HG03520 (cell line): Measurements from ENCODE around the gene RC3H2.
"Not testable (repeated sequence)": the region's sequence is repeated elsewhere in the genome, so short reads cannot be mapped to it uniquely, and the experiment has no call there.

ENCODE experiments used
- ATAC-seq: cut with Tn5 transposase; IDR thresholded peaks from one replicate; pipeline ENCODE4 v1.9.1; 2021; ENCODE audit warnings: mild to moderate bottlenecking, moderate library complexity; ENCODE audit not compliant: unreplicated experiment

Gene RC3H2

GRCh38 chr9:122929796-122930354, 24.7 kb upstream of the RC3H2 start:
- ATAC-seq = no peak

GRCh38 chr9:122923947-122924346, 18.8 kb upstream of the RC3H2 start:
- ATAC-seq = no peak

GRCh38 chr9:122922713-122923112, 17.6 kb upstream of the RC3H2 start:
- no peak for ATAC-seq

- ATAC-seq = no peak
Observed at GRCh38 chr9:122918310-122918709, 13.2 kb upstream of the RC3H2 start.

GRCh38 chr9:122912964-122913673, 8.0 kb upstream of the RC3H2 start, which contains the start of gene ZBTB6:
Gene ZBTB6 (minus strand): TSS chr9:122913323. CDS start chr9:122912072, 1,251 bp downstream.
- ATAC-seq = peak; percentile 98

- no peak for ATAC-seq
Observed at GRCh38 chr9:122912671-122912963, 7.5 kb upstream of the RC3H2 start.

- not testable (repeated sequence) for ATAC-seq
Observed at GRCh38 chr9:122906122-122906521, 963 bp upstream of the RC3H2 start.

- ATAC-seq = peak; percentile 7
Observed at GRCh38 chr9:122904466-122904822, 715 bp downstream of the RC3H2 start.

GRCh38 chr9:122900791-122901190, 4.4 kb downstream of the RC3H2 start:
- ATAC-seq = no peak

- no peak for ATAC-seq
Observed at GRCh38 chr9:122897969-122898368, 7.2 kb downstream of the RC3H2 start.

- no peak for ATAC-seq
Observed at GRCh38 chr9:122888480-122888879, 16.7 kb downstream of the RC3H2 start.

- no peak for ATAC-seq
Observed at GRCh38 chr9:122883125-122883524, 22.0 kb downstream of the RC3H2 start.

GRCh38 chr9:122879443-122879842, 25.7 kb downstream of the RC3H2 start:
- ATAC-seq = no peak

GRCh38 chr9:122875523-122875922, 29.6 kb downstream of the RC3H2 start:
- no peak for ATAC-seq

- not testable (repeated sequence) for ATAC-seq
Observed at GRCh38 chr9:122867276-122867675, 37.9 kb downstream of the RC3H2 start.

- ATAC-seq = no peak
Observed at GRCh38 chr9:122866079-122866478, 39.1 kb downstream of the RC3H2 start.

- ATAC-seq = no peak
Observed at GRCh38 chr9:122865300-122865699, 39.9 kb downstream of the RC3H2 start.

GRCh38 chr9:122863407-122863806, 41.8 kb downstream of the RC3H2 start:
- ATAC-seq = no peak

GRCh38 chr9:122860319-122861142, 44.6 kb downstream of the RC3H2 start:
- ATAC-seq = no peak

GRCh38 chr9:122857815-122858214, 47.3 kb downstream of the RC3H2 start:
- no peak for ATAC-seq

- not testable (repeated sequence) for ATAC-seq
Observed at GRCh38 chr9:122852085-122852786, 52.9 kb downstream of the RC3H2 start.
